GM23338 (cell line): ENCODE measurements around the gene MEIOB. TPM values are rescaled to one million over a fixed set of nuclear protein-coding genes. Genes with fewer than 3 reads are reported as not detected.

Experiments used
- ATAC-seq: fragments of 200-7000 bp; cut with Tn5 transposase; 3 replicates; pipeline ENCODE4 v1.9.1; 2020
- DNase-seq: peaks from one replicate; pipeline ENCODE4 v3.0.0-alpha.2; 2015; ENCODE audit warnings: low spot score
- H2AFZ ChIP-seq: fragments of 200-600 bp; sonication (generic); 2 replicates; pipeline ENCODE4 v1.8.0; 2016; ENCODE audit warnings: antibody characterized with exemption, mild to moderate bottlenecking, moderate library complexity
- H3F3A ChIP-seq: fragments of 200-600 bp; sonication (generic); replicated peaks from 2 replicates; pipeline ENCODE4 v1.8.0; 2017; ENCODE audit warnings: antibody characterized with exemption, mixed run types, low read depth
- H3K27ac ChIP-seq: fragments of 200-600 bp; sonication (generic); 2 replicates; pipeline ENCODE4 v1.6.1; 2016; ENCODE audit warnings: low read depth
- H3K27me3 ChIP-seq: fragments of 200-600 bp; sonication (generic); 2 replicates; pipeline ENCODE4 v1.8.0; 2016; ENCODE audit warnings: mild to moderate bottlenecking, mixed run types, moderate library complexity; ENCODE audit not compliant: insufficient read depth
- H3K36me3 ChIP-seq: fragments of 200-600 bp; sonication (generic); 2 replicates; pipeline ENCODE4 v1.8.0; 2016; ENCODE audit warnings: mild to moderate bottlenecking; ENCODE audit not compliant: insufficient read depth
- H3K4me1 ChIP-seq: fragments of 200-600 bp; sonication (generic); 2 replicates; pipeline ENCODE4 v1.8.0; 2016; ENCODE audit warnings: mild to moderate bottlenecking, moderate library complexity; ENCODE audit not compliant: insufficient read depth
- H3K4me2 ChIP-seq: fragments of 200-600 bp; sonication (generic); 2 replicates; pipeline ENCODE4 v1.7.1; 2017; ENCODE audit warnings: mixed run types
- H3K4me3 ChIP-seq: fragments of 200-600 bp; sonication (generic); 2 replicates; pipeline ENCODE4 v1.6.1; 2016; ENCODE audit warnings: mixed run types
- H3K79me2 ChIP-seq: fragments of 200-600 bp; sonication (generic); replicated peaks from 2 replicates; pipeline ENCODE4 v1.8.0; 2017; ENCODE audit warnings: mild to moderate bottlenecking; ENCODE audit not compliant: insufficient read depth
- H3K9me2 ChIP-seq: fragments of 200-600 bp; sonication (generic); 2 replicates; pipeline ENCODE4 v1.8.0; 2017; ENCODE audit not compliant: insufficient read depth
- H4K20me1 ChIP-seq: fragments of 200-600 bp; sonication (generic); replicated peaks from 2 replicates; pipeline ENCODE4 v1.8.0; 2017; ENCODE audit warnings: mild to moderate bottlenecking; ENCODE audit not compliant: insufficient read depth
- H3K27ac Mint-ChIP-seq: 2 replicates; pipeline ENCODE4 v1.8.0; 2020; ENCODE audit warnings: inconsistent platforms, mild to moderate bottlenecking, moderate library complexity, mixed read lengths
- H3K27me3 Mint-ChIP-seq: 3 replicates; pipeline ENCODE4 v1.8.0; 2022; ENCODE audit warnings: low read depth, mild to moderate bottlenecking, moderate library complexity, mixed read lengths, inconsistent platforms; ENCODE audit not compliant: insufficient read depth, poor library complexity
- H3K36me3 Mint-ChIP-seq: 3 replicates; pipeline ENCODE4 v1.8.0; 2021; ENCODE audit warnings: low read depth, mild to moderate bottlenecking, inconsistent platforms, moderate library complexity, mixed read lengths
- H3K4me1 Mint-ChIP-seq: 3 replicates; pipeline ENCODE4 v1.8.0; 2020; ENCODE audit warnings: mild to moderate bottlenecking, inconsistent platforms, mixed read lengths
- H3K4me3 Mint-ChIP-seq: 3 replicates; pipeline ENCODE4 v1.8.0; 2021; ENCODE audit warnings: moderate library complexity, mild to moderate bottlenecking, inconsistent platforms, mixed read lengths
- H3K9me3 Mint-ChIP-seq: 3 replicates; pipeline ENCODE4 v1.8.0; 2020; ENCODE audit warnings: moderate library complexity, mild to moderate bottlenecking, inconsistent platforms, mixed read lengths
- CREB1 ChIP-seq: fragments of 250-450 bp; sonication (Bioruptor Pico); IDR thresholded peaks from 2 replicates; pipeline ENCODE4 v1.5.0; 2020; ENCODE audit warnings: low read depth, mild to moderate bottlenecking, moderate library complexity
- CTCF ChIP-seq, 2 experiments: fragments of 200-600 bp in 1 of 2; sonication (generic) in 1 of 2; conservative IDR thresholded peaks; 2 replicates each; pipeline versions ENCODE4 v1.5.1 to v1.6.1; 2016 to 2017; ENCODE audit warnings: antibody characterized with exemption in 2 of 2, low read depth in 2 of 2, mild to moderate bottlenecking in 2 of 2, moderate library complexity in 1 of 2
- ETS1 ChIP-seq: IDR thresholded peaks from 2 replicates; pipeline ENCODE4 v1.6.1; 2016; ENCODE audit warnings: antibody characterized with exemption
- EZH2 ChIP-seq: fragments of 200-600 bp; sonication (generic); IDR thresholded peaks from one replicate; pipeline ENCODE4 v1.8.0; 2017; ENCODE audit warnings: antibody characterized with exemption, mild to moderate bottlenecking, low read depth; ENCODE audit not compliant: unreplicated experiment
- EZH2phosphoT487 ChIP-seq: fragments of 200-600 bp; sonication (generic); IDR thresholded peaks from one replicate; pipeline ENCODE4 v1.8.1; 2018; ENCODE audit warnings: antibody characterized with exemption; ENCODE audit not compliant: unreplicated experiment
- JUNB ChIP-seq: IDR thresholded peaks from one replicate; pipeline ENCODE4 v1.6.1; 2016; ENCODE audit warnings: antibody characterized with exemption; ENCODE audit not compliant: unreplicated experiment
- NANOG ChIP-seq: IDR thresholded peaks from 2 replicates; pipeline ENCODE4 v1.6.1; 2016; ENCODE audit warnings: antibody characterized with exemption, borderline replicate concordance
- POLR2AphosphoS5 ChIP-seq: IDR thresholded peaks from 2 replicates; pipeline ENCODE4 v1.6.1; 2016; ENCODE audit warnings: antibody characterized with exemption, low read depth
- REST ChIP-seq: IDR thresholded peaks from one replicate; pipeline ENCODE4 v1.6.1; 2018; ENCODE audit warnings: antibody characterized with exemption; ENCODE audit not compliant: unreplicated experiment
- STAT1 ChIP-seq: IDR thresholded peaks from one replicate; pipeline ENCODE4 v1.6.1; 2016; ENCODE audit warnings: antibody characterized with exemption; ENCODE audit not compliant: unreplicated experiment
- ZNF114 ChIP-seq: fragments of 250-450 bp; sonication (Bioruptor Pico); IDR thresholded peaks from 2 replicates; pipeline ENCODE4 v1.5.0; 2020; ENCODE audit warnings: mild to moderate bottlenecking, moderate library complexity
- ZNF331 ChIP-seq: fragments of 250-450 bp; sonication (Bioruptor Pico); IDR thresholded peaks from 2 replicates; pipeline ENCODE4 v1.5.0; 2020; ENCODE audit warnings: low read depth, mild to moderate bottlenecking, moderate library complexity
- ZNF462 ChIP-seq: fragments of 250-450 bp; sonication (Bioruptor Pico); IDR thresholded peaks from 2 replicates; pipeline ENCODE4 v1.5.0; 2020; ENCODE audit warnings: mild to moderate bottlenecking, moderate library complexity
- polyA plus RNA-seq: library from polyadenylated mRNA; unstranded; fragments of >200 nt; fragmentation: Nextera tagmentation; extraction: Ambion mirVana; gene quantifications from 2 replicates; pipeline ENCODE4 v1.2.1, GENCODE V29; 2016
- total RNA-seq: library from RNA; depleted of rRNA; stranded (reverse); fragments of >200 nt; shearing (Covaris generic); gene quantifications from 2 replicates; pipeline ENCODE4 v1.2.3, GENCODE V29; 2014

The MEIOB gene
- total and polyA plus RNA-seq, 2 experiments from 2014 or later, result 7.3 to 8.7 TPM

- no peaks in the 10 kb centered on the region for H3K36me3 ChIP-seq
- H3K27me3 ChIP-seq, result peaks cover 26% of the 10 kb centered on the region
- ATAC-seq (no peak), DNase-seq (no peak)
- no peak overlapping the region for H3K4me2 ChIP-seq
- no peaks in the 10 kb centered on the region for H3F3A ChIP-seq
- no peaks in the 10 kb centered on the region for H3K4me1 ChIP-seq
- H3K4me1 Mint-ChIP-seq, result peaks cover 2% of the 10 kb centered on the region; the same call in 1 of the 3 replicates
- no peaks in the 10 kb centered on the region for H4K20me1 ChIP-seq
- no peak overlapping the region for H3K4me3 ChIP-seq
- peaks cover 3% of the 10 kb centered on the region; the same call in 1 of the 3 replicates for H3K9me3 Mint-ChIP-seq
- H3K79me2 ChIP-seq, result no peaks in the 10 kb centered on the region
- peaks cover 21% of the 10 kb centered on the region for H3K27me3 Mint-ChIP-seq
- no peaks in the 10 kb centered on the region for H3K9me2 ChIP-seq
- no peaks in the 10 kb centered on the region for H3K36me3 Mint-ChIP-seq
- no peak overlapping the region for H3K4me3 Mint-ChIP-seq
- H2AFZ ChIP-seq, result no peak overlapping the region
- H3K27ac Mint-ChIP-seq, result no peak overlapping the region
- TF ChIP-seq REST (no peak), POLR2AphosphoS5 (no peak), ETS1 (no peak), CREB1 (CRISPR knock-in tag) (no peak), JUNB (no peak), STAT1 (no peak), CTCF (conservative IDR thresholded peaks at IDR 0.05; ENCODE audit: low read depth in 2 of 2) (no peak), ZNF462 (CRISPR knock-in tag) (no peak), ZNF331 (CRISPR knock-in tag) (no peak), ZNF114 (CRISPR knock-in tag) (no peak), EZH2 (no peak), NANOG (no peak), EZH2phosphoT487 (no peak)
- H3K27ac ChIP-seq, result no peak overlapping the region
These were observed 4.5 kb upstream of the MEIOB start for GRCh38 chr16:1876468-1876867.
